IMR-90 (cell line): ENCODE measurements around the gene SLC25A25. TPM values are rescaled to one million over a fixed set of nuclear protein-coding genes. Genes with fewer than 3 reads are reported as not detected.
A peak's percentile ranks its signal among the peaks of the same experiment; 100 is the strongest.

Experiments used
- ATAC-seq: fragments of 200-7000 bp; cut with Tn5 transposase; 2 replicates; pipeline ENCODE4 v1.9.1; 2020; ENCODE audit warnings: low read depth, mild to moderate bottlenecking, moderate library complexity
- BruUV-seq: library from RNA; stranded (reverse); fragments of 400-500 nt; replicated peaks from 2 replicates; lab custom pipeline; 2021; lab: Mats Ljungman, UMichigan
- CTCF ChIA-PET: fragments of 300-600 bp; formaldehyde crosslinking; extraction: SDS; loops from one replicate; lab custom pipeline; 2021; ENCODE audit warnings: antibody characterized with exemption; lab: Yijun Ruan, JAX
- POLR2A ChIA-PET: fragments of 300-600 bp; sonication (Branson Sonifier 250); formaldehyde crosslinking; loops from one replicate; lab custom pipeline; 2022; ENCODE audit warnings: antibody characterized with exemption; ENCODE audit not compliant: unreplicated experiment; lab: Charles Lee
- DNase-seq: peaks from one replicate; pipeline ENCODE4 v3.0.0; 2013
- H2AFZ ChIP-seq: replicated peaks from 2 replicates; pipeline ENCODE3; 2013; ENCODE audit warnings: low read length, mild to moderate bottlenecking; ENCODE audit not compliant: poor library complexity
- H2AK5ac ChIP-seq: 2 replicates; pipeline ENCODE4 v1.6.1; 2013; ENCODE audit warnings: low read depth, low read length, inconsistent platforms
- H2AK9ac ChIP-seq: replicated peaks from 2 replicates; pipeline ENCODE3; 2013; ENCODE audit warnings: mild to moderate bottlenecking, low read depth, low read length, moderate library complexity; ENCODE audit not compliant: poor library complexity
- H2BK120ac ChIP-seq: 2 replicates; pipeline ENCODE4 v1.6.1; 2013; ENCODE audit warnings: low read depth, low read length, inconsistent platforms
- H2BK15ac ChIP-seq: 3 replicates; pipeline ENCODE4 v1.6.1; 2013; ENCODE audit warnings: low read depth, low read length, inconsistent platforms
- H2BK20ac ChIP-seq: 2 replicates; pipeline ENCODE4 v1.6.1; 2013; ENCODE audit warnings: low read depth, mild to moderate bottlenecking, inconsistent platforms, low read length, moderate library complexity
- H2BK5ac ChIP-seq: 2 replicates; pipeline ENCODE4 v1.6.1; 2013; ENCODE audit warnings: mild to moderate bottlenecking, low read depth, low read length, inconsistent platforms; ENCODE audit not compliant: poor library complexity, severe bottlenecking
- H3K14ac ChIP-seq: replicated peaks from 2 replicates; pipeline ENCODE4 v1.6.1; 2013; ENCODE audit warnings: low read depth, low read length, inconsistent platforms
- H3K18ac ChIP-seq: 2 replicates; pipeline ENCODE4 v1.6.1; 2013; ENCODE audit warnings: low read depth, low read length, control low read depth
- H3K23ac ChIP-seq: 2 replicates; pipeline ENCODE4 v1.6.1; 2013; ENCODE audit warnings: low read depth, low read length, inconsistent platforms
- H3K27ac ChIP-seq: 2 replicates; pipeline ENCODE4 v1.5.1; 2013; ENCODE audit warnings: mild to moderate bottlenecking, control low read depth, low read length; ENCODE audit not compliant: insufficient read depth
- H3K27me3 ChIP-seq: 2 replicates; pipeline ENCODE4 v1.6.1; 2013; ENCODE audit warnings: low read length; ENCODE audit not compliant: control insufficient read depth, insufficient read depth
- H3K36me3 ChIP-seq: 2 replicates; pipeline ENCODE4 v1.6.1; 2013; ENCODE audit warnings: low read length, mixed read lengths; ENCODE audit not compliant: control insufficient read depth, insufficient read depth
- H3K4ac ChIP-seq: 2 replicates; pipeline ENCODE4 v1.6.1; 2013; ENCODE audit warnings: low read depth, low read length, inconsistent platforms
- H3K4me1 ChIP-seq: 2 replicates; pipeline ENCODE4 v1.6.1; 2013; ENCODE audit warnings: low read length, mixed read lengths; ENCODE audit not compliant: control insufficient read depth, insufficient read depth
- H3K4me2 ChIP-seq: 2 replicates; pipeline ENCODE4 v1.6.1; 2013; ENCODE audit warnings: low read depth, mild to moderate bottlenecking, control low read depth, low read length, moderate library complexity
- H3K4me3 ChIP-seq: 2 replicates; pipeline ENCODE4 v1.5.1; 2013; ENCODE audit warnings: low read depth, mild to moderate bottlenecking, control low read depth, low read length, moderate library complexity; ENCODE audit not compliant: insufficient read depth
- H3K56ac ChIP-seq: 2 replicates; pipeline ENCODE4 v1.6.1; 2013; ENCODE audit warnings: low read length, inconsistent platforms; ENCODE audit not compliant: insufficient read depth; ENCODE audit errors: extremely low read depth
- H3K79me1 ChIP-seq, 2 experiments: 2 replicates each; pipeline ENCODE4 v1.6.1; 2013; ENCODE audit warnings: low read length in 2 of 2, inconsistent platforms in 1 of 2, low read depth in 1 of 2
- H3K9ac ChIP-seq: 2 replicates; pipeline ENCODE4 v1.6.1; 2013; ENCODE audit warnings: low read depth, low read length, control low read depth
- H3K9me1 ChIP-seq: 2 replicates; pipeline ENCODE4 v1.6.1; 2013; ENCODE audit warnings: low read length, inconsistent platforms; ENCODE audit not compliant: insufficient read depth
- H3K9me3 ChIP-seq: 2 replicates; pipeline ENCODE4 v1.6.1; 2013; ENCODE audit warnings: low read length; ENCODE audit not compliant: control insufficient read depth, insufficient read depth
- H4K20me1 ChIP-seq: 2 replicates; pipeline ENCODE4 v1.6.1; 2013; ENCODE audit warnings: low read length, inconsistent platforms; ENCODE audit not compliant: insufficient read depth
- H4K5ac ChIP-seq: 2 replicates; pipeline ENCODE4 v1.6.1; 2013; ENCODE audit warnings: mild to moderate bottlenecking, low read depth, low read length, control low read depth
- H4K8ac ChIP-seq, 2 experiments: 2 replicates each; pipeline ENCODE4 v1.6.1; 2013; ENCODE audit warnings: low read depth in 2 of 2, low read length in 2 of 2, control low read depth in 1 of 2, inconsistent platforms in 1 of 2
- H4K91ac ChIP-seq: 2 replicates; pipeline ENCODE4 v1.6.1; 2013; ENCODE audit warnings: low read depth, low read length, inconsistent platforms; ENCODE audit not compliant: insufficient read depth
- MAFK ChIP-seq: IDR thresholded peaks from 2 replicates; pipeline ENCODE4 v1.6.1; 2012; ENCODE audit warnings: low read depth, low read length, improper control_type of control experiment
- POLR2A ChIP-seq: IDR thresholded peaks from 2 replicates; pipeline ENCODE4 v1.6.1; 2012; ENCODE audit warnings: mild to moderate bottlenecking, low read depth, low read length
- RAD21 ChIP-seq: IDR thresholded peaks from 2 replicates; pipeline ENCODE4 v1.6.1; 2012; ENCODE audit warnings: low read length, improper control_type of control experiment
- WGBS, 2 experiments: methylation state at CpG; one replicate each; pipeline versions ENCODE4 v1.1.5 to v1.1.7; 2013; ENCODE audit warnings: missing lambda C conversion rate in 2 of 2; ENCODE audit not compliant: insufficient read length in 1 of 2; ENCODE audit errors: extremely low coverage in 2 of 2; 5-methylcytosine and 5-hydroxymethylcytosine counted together
- dilution Hi-C: fragments of 300-500 bp; cut with HindIII; formaldehyde crosslinking; loops from one replicate; pipeline ENCODE4 v1.14.3; 2018; ENCODE audit warnings: low sequenced_read_pairs; ENCODE audit not compliant: unreplicated experiment
- in situ Hi-C: fragments of 300-500 bp; cut with MboI; formaldehyde crosslinking; loops from 3 replicates; pipeline ENCODE4 v1.14.3; 2019; ENCODE audit warnings: low sequenced_read_pairs, inconsistent platforms, mixed read lengths
- intact Hi-C: fragments of 100-400 bp; cut with micrococcal nuclease; formaldehyde crosslinking; loops from 2 replicates; pipeline ENCODE4 v1.10.0; 2022
- polyA plus RNA-seq, 3 experiments: library from polyadenylated mRNA; depleted of rRNA; stranded (reverse); fragments of >200 nt; gene quantifications; 2 replicates each; pipeline ENCODE4 v1.2.3, GENCODE V29; 2012; ENCODE audit warnings: low replicate concordance in 1 of 3
- total RNA-seq: library from RNA; depleted of rRNA; stranded (reverse); fragments of >200 nt; gene quantifications from 2 replicates; pipeline ENCODE4 v1.2.3, GENCODE V29; 2012

SLC25A25 gene
- total and polyA plus RNA-seq, 2 of the 4 experiments (the other 2 are of a cell fraction) = 14.0 to 17.9 TPM

DNA sequence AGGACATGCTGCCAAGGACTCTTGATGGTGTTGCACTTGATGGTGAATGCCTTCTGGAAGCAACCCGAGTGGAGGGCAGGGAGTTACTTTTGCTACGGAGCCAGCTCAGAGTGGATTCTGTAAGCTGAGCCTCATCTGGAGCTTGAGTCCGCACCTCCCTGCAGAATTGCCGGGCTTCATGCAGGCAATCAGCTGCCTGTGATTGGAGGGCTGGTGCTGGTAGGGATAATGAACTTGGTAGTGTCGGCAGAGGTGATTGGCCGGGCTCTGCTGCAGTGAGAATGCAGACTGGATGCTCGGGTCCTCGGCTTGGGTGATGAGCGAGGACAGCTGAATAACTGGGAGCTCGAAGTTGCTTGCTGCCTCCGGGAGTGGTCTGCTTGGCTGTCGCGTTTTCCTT lies 23.1 kb downstream of the SLC25A25 start:
- no TSS peak for BruUV-seq

More for the DNA sequence above, 23.1 kb downstream of the SLC25A25 start:
- peak overlapping the region; percentile 86 to 92 for H4K8ac ChIP-seq
- H3K23ac ChIP-seq = no peak overlapping the region; the same call in 1 of the 2 replicates
- peak overlapping the region; percentile 39 for H3K4ac ChIP-seq
- peak overlapping the region; percentile 92 for H2AFZ ChIP-seq
- intact Hi-C loops (no loop called here), in situ Hi-C loops (no loop called here), dilution Hi-C loops (no loop called here)
- peak overlapping the region; percentile 22 for H2BK5ac ChIP-seq
- no peaks in the 10 kb centered on the region for H3K9me3 ChIP-seq
- peak overlapping the region; percentile 73 for H4K91ac ChIP-seq
- H2AK5ac ChIP-seq = peak overlapping the region; percentile 69
- H3K9me1 ChIP-seq = peaks cover 9% of the 10 kb centered on the region
- H3K27ac ChIP-seq = peak overlapping the region; percentile 22; the same call in 1 of the 2 replicates
- H3K4me1 ChIP-seq = peaks cover 29% of the 10 kb centered on the region
- H2BK15ac ChIP-seq = 0 out of 3 replicates have a peak overlapping the region, but pooled peaks have one; percentile 25
- WGBS, 2 experiments = 20% methylated on average over 6 of the region's 13 CpGs; no CpG with 5 or more reads in 1 of the 2 experiments
- peak overlapping the region; percentile 35; the same call in 1 of the 2 replicates for H3K56ac ChIP-seq
- ATAC-seq (peak; percentile 69), DNase-seq (peak; percentile 91)
- H3K18ac ChIP-seq = no peak overlapping the region; the same call in 1 of the 2 replicates
- no peaks in the 10 kb centered on the region for H3K36me3 ChIP-seq
- peaks cover 11% of the 10 kb centered on the region; the same call in 1 of the 2 replicates for H4K20me1 ChIP-seq
- 0 out of 2 replicates have a peak overlapping the region, but pooled peaks have one; percentile 7 for H2BK120ac ChIP-seq
- H4K5ac ChIP-seq = peak overlapping the region; percentile 13; the same call in 1 of the 2 replicates
- H3K14ac ChIP-seq = peak overlapping the region; percentile 25
- H3K4me2 ChIP-seq = peak overlapping the region; percentile 76
- TF ChIP-seq RAD21 (no peak), POLR2A (no peak), MAFK (no peak)
- peak overlapping the region; percentile 46; the same call in 1 of the 2 replicates for H3K9ac ChIP-seq
- POLR2A ChIA-PET = no interaction called here
- peaks cover 29 to 74% of the 10 kb centered on the region in 2 experiments for H3K79me1 ChIP-seq
- peak overlapping the region; percentile 79 for H2AK9ac ChIP-seq
- CTCF ChIA-PET = interaction anchor here (1.0 to 1.7 kb wide), 2 partner anchors 27 to 147 kb away, joined by 4 to 5 read pairs; no protein-coding TSS in a partner anchor
- H3K4me3 ChIP-seq = no peak overlapping the region; the same call in 1 of the 2 replicates
- H2BK20ac ChIP-seq = no peak overlapping the region
- no peaks in the 10 kb centered on the region for H3K27me3 ChIP-seq
